ENCODE measurements around the gene TLR6. TPM values are rescaled to one million over a fixed set of nuclear protein-coding genes. Genes with fewer than 3 reads are reported as not detected.
"Not testable (repeated sequence)": the region's sequence is repeated elsewhere in the genome, so short reads cannot be mapped to it uniquely, and the experiment has no call there.

The TLR6 gene
- total RNA-seq, 1 experiment from 2014 or later, result 0.11 TPM

- Mint-ChIP-seq H3K4me3 (no peak overlapping the region), H3K27me3 (ENCODE audit: low read depth) (peaks cover 2% of the 10 kb centered on the region; the same call in 1 of the 2 replicates), H3K36me3 (no peaks in the 10 kb centered on the region), H3K4me1 (no peaks in the 10 kb centered on the region), H3K9me3 (peaks cover 10% of the 10 kb centered on the region), H3K27ac (no peak overlapping the region)
- TF ChIP-seq CBFB (CRISPR knock-in tag; IDR thresholded peaks at IDR 0.05; ENCODE audit: low read depth) (no peak), OVOL2 (CRISPR knock-in tag; IDR thresholded peaks at IDR 0.05; ENCODE audit: borderline replicate concordance) (no peak), IRF2 (CRISPR knock-in tag; IDR thresholded peaks at IDR 0.05; ENCODE audit: borderline replicate concordance, low read depth) (no peak), ATF2 (CRISPR knock-in tag; IDR thresholded peaks at IDR 0.05; ENCODE audit: borderline replicate concordance, low read depth) (no peak), ATF6 (CRISPR knock-in tag; IDR thresholded peaks at IDR 0.05) (no peak)
- CTCF ChIA-PET, result interaction anchor here (5.7 kb wide), 1 partner anchor 21 kb away, joined by 65 read pairs; no protein-coding TSS in a partner anchor
- ATAC-seq, result no peak
- POLR2A ChIA-PET, result no interaction called here
- no peak for DNase-seq (ENCODE audit: low spot score)
These were observed 76.8 kb downstream of the TLR6 start for GRCh38 chr4:38779790-38780189.

GRCh38 chr4:38777925-38778324 lies 78.7 kb downstream of the TLR6 start:
- POLR2A ChIA-PET, ATAC-seq: not testable (repeated sequence)

GRCh38 chr4:38775326-38775725 lies 81.3 kb downstream of the TLR6 start:
- ChIA-PET CTCF (interaction anchor here (1.3 kb wide), 1 partner anchor 16 kb away, joined by 4 read pairs; no protein-coding TSS in a partner anchor), POLR2A (no interaction called here)
- H3K4me1 Mint-ChIP-seq, result no peaks in the 10 kb centered on the region
- peaks cover 11% of the 10 kb centered on the region for H3K9me3 Mint-ChIP-seq
- DNase-seq (ENCODE audit: low spot score) (no peak), ATAC-seq (no peak)
- H3K27ac Mint-ChIP-seq, result no peak overlapping the region
- no peaks in the 10 kb centered on the region for H3K27me3 Mint-ChIP-seq (ENCODE audit: low read depth)
- TF ChIP-seq ZNF121 (CRISPR knock-in tag; IDR thresholded peaks at IDR 0.05) (no peak), SOX15 (CRISPR knock-in tag; IDR thresholded peaks at IDR 0.05) (no peak), NR1H2 (CRISPR knock-in tag; IDR thresholded peaks at IDR 0.05) (no peak), ZNF416 (CRISPR knock-in tag; IDR thresholded peaks at IDR 0.05) (no peak), ZSCAN18 (CRISPR knock-in tag; IDR thresholded peaks at IDR 0.05) (no peak), CREM (CRISPR knock-in tag; IDR thresholded peaks at IDR 0.05) (no peak), ZNF317 (CRISPR knock-in tag; IDR thresholded peaks at IDR 0.05; ENCODE audit: borderline replicate concordance, low read depth) (no peak), RORB (CRISPR knock-in tag; IDR thresholded peaks at IDR 0.05) (no peak)
- H3K36me3 Mint-ChIP-seq, result no peaks in the 10 kb centered on the region
- no peak overlapping the region for H3K4me3 Mint-ChIP-seq

More at GRCh38 chr4:38777925-38778324, 78.7 kb downstream of the TLR6 start:
- H3K36me3 Mint-ChIP-seq; H3K27ac Mint-ChIP-seq; H3K4me3 Mint-ChIP-seq; H3K4me1 Mint-ChIP-seq; DNase-seq (ENCODE audit: low spot score); H3K27me3 Mint-ChIP-seq (ENCODE audit: low read depth); CTCF ChIA-PET; H3K9me3 Mint-ChIP-seq: not testable (repeated sequence)

- peaks cover 16% of the 10 kb centered on the region for H3K9me3 Mint-ChIP-seq
- ChIA-PET POLR2A (no interaction called here), CTCF (interaction anchor here (1.3 kb wide), 1 partner anchor 15 kb away, joined by 4 read pairs; no protein-coding TSS in a partner anchor)
- H3K27me3 Mint-ChIP-seq (ENCODE audit: low read depth), result no peaks in the 10 kb centered on the region
- ATAC-seq (no peak), DNase-seq (ENCODE audit: low spot score) (no peak)
- H3K27ac Mint-ChIP-seq, result no peak overlapping the region
- H3K36me3 Mint-ChIP-seq, result no peaks in the 10 kb centered on the region
- H3K4me3 Mint-ChIP-seq, result no peak overlapping the region
- H3K4me1 Mint-ChIP-seq, result no peaks in the 10 kb centered on the region
- TF ChIP-seq USF2 (CRISPR knock-in tag; IDR thresholded peaks at IDR 0.05) (no peak), FOXP4 (CRISPR knock-in tag; IDR thresholded peaks at IDR 0.05) (no peak), EMX1 (CRISPR knock-in tag; IDR thresholded peaks at IDR 0.05) (no peak), ZNF121 (CRISPR knock-in tag; IDR thresholded peaks at IDR 0.05) (no peak), TEAD4 (CRISPR knock-in tag; IDR thresholded peaks at IDR 0.05) (no peak), TP53 (CRISPR knock-in tag; IDR thresholded peaks at IDR 0.05) (no peak)
These were observed 82.2 kb downstream of the TLR6 start for GRCh38 chr4:38774181-38774955.
